ENCODE measurements around the gene TIGD7. TPM values are rescaled to one million over a fixed set of nuclear protein-coding genes. Genes with fewer than 3 reads are reported as not detected.

Gene TIGD7
- 3.5 and 4.1 TPM in 2 replicates for total RNA-seq

- intact Hi-C loops (cut with micrococcal nuclease): loop anchor here (1.0 to 5.0 kb wide), 5 partner anchors 22 to 152 kb away; partner anchors contain the start of genes ZNF174, ZNF200, ZNF263 and ZSCAN32
These were observed at the start of gene TIGD7, which contains the start of gene ZNF75A for GRCh38 chr16:3305109-3306068. Gene TIGD7, minus strand, starts transcription at chr16:3305430. Its CDS starts 4,816 bp downstream, at chr16:3300614. Gene ZNF75A, plus strand, starts transcription at chr16:3305497. Its CDS starts 2,932 bp downstream, at chr16:3308429.

- intact Hi-C loops (cut with micrococcal nuclease): no loop called here
These were observed 43.9 kb upstream of the TIGD7 start for GRCh38 chr16:3349175-3349574.

- intact Hi-C loops (cut with micrococcal nuclease): no loop called here
These were observed 43.4 kb upstream of the TIGD7 start for GRCh38 chr16:3348547-3349167.

- intact Hi-C loops (cut with micrococcal nuclease): no loop called here
These were observed 42.4 kb upstream of the TIGD7 start for GRCh38 chr16:3347586-3347985.

GRCh38 chr16:3346041-3346440 lies 40.8 kb upstream of the TIGD7 start:
- intact Hi-C loops (cut with micrococcal nuclease): no loop called here

- intact Hi-C loops (cut with micrococcal nuclease): no loop called here
These were observed 23.4 kb upstream of the TIGD7 start for GRCh38 chr16:3328643-3329042.

- intact Hi-C loops (cut with micrococcal nuclease): no loop called here
These were observed 22.9 kb upstream of the TIGD7 start for GRCh38 chr16:3328104-3328503.

- intact Hi-C loops (cut with micrococcal nuclease): no loop called here
These were observed 22.3 kb upstream of the TIGD7 start for GRCh38 chr16:3327514-3327913.

- intact Hi-C loops (cut with micrococcal nuclease): no loop called here
These were observed 16.6 kb upstream of the TIGD7 start for GRCh38 chr16:3321816-3322215.

- intact Hi-C loops (cut with micrococcal nuclease): no loop called here
These were observed 12.2 kb upstream of the TIGD7 start for GRCh38 chr16:3317315-3317999.

GRCh38 chr16:3311496-3311895 lies 6.3 kb upstream of the TIGD7 start:
- intact Hi-C loops (cut with micrococcal nuclease): no loop called here

- intact Hi-C loops (cut with micrococcal nuclease): loop anchor here (5.0 kb wide), 1 partner anchor 151 kb away; no protein-coding TSS in a partner anchor
These were observed 848 bp upstream of the TIGD7 start for GRCh38 chr16:3306078-3306477.

GRCh38 chr16:3304370-3304769 lies 860 bp downstream of the TIGD7 start:
- intact Hi-C loops (cut with micrococcal nuclease): no loop called here

GRCh38 chr16:3295783-3296182 lies 9.4 kb downstream of the TIGD7 start:
- intact Hi-C loops (cut with micrococcal nuclease): no loop called here

GRCh38 chr16:3295209-3295608 lies 10.0 kb downstream of the TIGD7 start:
- intact Hi-C loops (cut with micrococcal nuclease): no loop called here

- intact Hi-C loops (cut with micrococcal nuclease): no loop called here
These were observed 12.6 kb downstream of the TIGD7 start for GRCh38 chr16:3292604-3293003.

GRCh38 chr16:3289998-3290673 lies 15.1 kb downstream of the TIGD7 start:
- intact Hi-C loops (cut with micrococcal nuclease): loop anchor here (10.0 kb wide), 2 partner anchors 105 to 325 kb away; partner anchors contain the start of genes OR1F1 and SLX4

GRCh38 chr16:3285131-3285530 lies 20.1 kb downstream of the TIGD7 start:
- intact Hi-C loops (cut with micrococcal nuclease): loop anchor here (10.0 kb wide), 2 partner anchors 100 to 330 kb away; partner anchors contain the start of genes OR1F1 and SLX4

GRCh38 chr16:3283543-3284447 lies 21.4 kb downstream of the TIGD7 start:
- intact Hi-C loops (cut with micrococcal nuclease): loop anchor here (1.0 to 10.0 kb wide), 9 partner anchors 19 to 331 kb away; partner anchors contain the start of genes NAA60, OR1F1, SLX4 and TIGD7
